K562 (cell line): Measurements from ENCODE around the gene SART1. TPM values are rescaled to one million over a fixed set of nuclear protein-coding genes. Genes with fewer than 3 reads are reported as not detected.

Source experiments
- ELF1 ChIP-seq: fragments of 200-800 bp; sonication (Bioruptor generic); IDR thresholded peaks from 2 replicates; pipeline ENCODE4 v1.6.1; 2016; ENCODE audit warnings: missing genetic modification characterization, missing compliant biosample characterization
- GTF2E2 ChIP-seq: fragments of 200-800 bp; sonication (Bioruptor generic); IDR thresholded peaks from 2 replicates; pipeline ENCODE4 v1.6.1; 2016; ENCODE audit warnings: missing genetic modification characterization, missing compliant biosample characterization
- KAT2B ChIP-seq: IDR thresholded peaks from one replicate; pipeline ENCODE4 v1.6.1; 2012; ENCODE audit warnings: low read depth, mild to moderate bottlenecking, control low read depth, inconsistent platforms, low read length, moderate library complexity
- MAFF ChIP-seq: IDR thresholded peaks from 2 replicates; pipeline ENCODE4 v1.6.1; 2012; ENCODE audit warnings: low read length, improper control_type of control experiment
- MTA2 ChIP-seq: fragments of 450-650 bp; IDR thresholded peaks from 2 replicates; pipeline ENCODE4 v1.6.1; 2016; ENCODE audit warnings: low read depth
- POLR2AphosphoS5 ChIP-seq: IDR thresholded peaks from 2 replicates; pipeline ENCODE4 v1.6.1; 2011; ENCODE audit warnings: mild to moderate bottlenecking, low read depth, low read length, moderate library complexity; ENCODE audit not compliant: control insufficient read depth, insufficient read depth
- PURB ChIP-seq: sonication (generic); formaldehyde crosslinking; IDR thresholded peaks from 2 replicates; pipeline ENCODE4 v1.9.0; 2021; ENCODE audit warnings: low read depth, mild to moderate bottlenecking, missing genetic modification reagents
- RNF2 ChIP-seq: sonication (generic); IDR thresholded peaks from 2 replicates; pipeline ENCODE4 v1.6.1; 2016
- SAP30 ChIP-seq: fragments of 200-600 bp; sonication (generic); IDR thresholded peaks from 2 replicates; pipeline ENCODE4 v1.6.1; 2012; ENCODE audit warnings: borderline replicate concordance, low read depth, mild to moderate bottlenecking, moderate library complexity, low read length, control low read depth, inconsistent platforms; ENCODE audit not compliant: insufficient read depth, poor library complexity, severe bottlenecking
- TBP ChIP-seq: optimal IDR thresholded peaks from 2 replicates; pipeline ENCODE3; 2011; ENCODE audit warnings: low read depth, low read length, improper control_type of control experiment
- ZBTB8A ChIP-seq: fragments of 450-650 bp; IDR thresholded peaks from 2 replicates; pipeline ENCODE4 v1.6.1; 2018; ENCODE audit warnings: mild to moderate bottlenecking, moderate library complexity; ENCODE audit not compliant: partially characterized antibody
- ZNF445 ChIP-seq: fragments of 250-450 bp; sonication (Bioruptor Pico); IDR thresholded peaks from 2 replicates; pipeline ENCODE4 v1.4.0; 2020; ENCODE audit warnings: low read depth, mild to moderate bottlenecking, moderate library complexity
- polyA plus RNA-seq, 8 experiments: library from polyadenylated mRNA; depleted of rRNA in 4 of 8; stranded (reverse) in 5 of 8; unstranded in 3 of 8; fragments of >200 nt; fragmentation: Nextera tagmentation in 2 of 8; fragmentation: Illumina TruSeq in 1 of 8; extraction: Ambion mirVana in 2 of 8; extraction: Trizol in 1 of 8; gene quantifications; 2 replicates each; pipeline versions ENCODE4 v1.2.1 to v1.2.3, GENCODE V29; 2011 to 2014; ENCODE audit warnings: inconsistent platforms in 1 of 8, missing spikeins in 1 of 8
- total RNA-seq, 7 experiments: library from RNA; depleted of rRNA in 6 of 7; stranded (reverse); fragments of >200 nt in 6 of 7; fragmentation: Illumina TruSeq in 2 of 7; extraction: Trizol in 2 of 7; gene quantifications; 2 replicates each; pipeline versions ENCODE4 v1.2.1 to v1.2.3, GENCODE V29; 2011 to 2021; ENCODE audit warnings: low replicate concordance in 1 of 7
- TF ChIP-seq, protein P1 (sequence below): fragments of 250-450 bp; sonication (Bioruptor Pico); IDR thresholded peaks from 2 replicates; pipeline ENCODE4 v1.4.0; 2020; ENCODE audit warnings: mild to moderate bottlenecking
- TF ChIP-seq, protein P2 (sequence below): sonication (generic); formaldehyde crosslinking; IDR thresholded peaks from 2 replicates; pipeline ENCODE4 v1.8.0; 2022; ENCODE audit warnings: missing genetic modification reagents, mild to moderate bottlenecking, borderline replicate concordance
- TF ChIP-seq, protein P3 (sequence below): IDR thresholded peaks from 2 replicates; pipeline ENCODE4 v1.6.1; 2014; ENCODE audit warnings: antibody characterized with exemption
- TF ChIP-seq, protein P4 (sequence below): fragments of 450-650 bp; IDR thresholded peaks from 2 replicates; pipeline ENCODE4 v1.6.1; 2018; ENCODE audit not compliant: partially characterized antibody

SART1 gene
- total and polyA plus RNA-seq, 9 of the 15 experiments (the other 6 are each of a cell fraction or from before 2014, with no cell fraction given): 4.8 to 84.1 (median 31.7) TPM

DNA sequence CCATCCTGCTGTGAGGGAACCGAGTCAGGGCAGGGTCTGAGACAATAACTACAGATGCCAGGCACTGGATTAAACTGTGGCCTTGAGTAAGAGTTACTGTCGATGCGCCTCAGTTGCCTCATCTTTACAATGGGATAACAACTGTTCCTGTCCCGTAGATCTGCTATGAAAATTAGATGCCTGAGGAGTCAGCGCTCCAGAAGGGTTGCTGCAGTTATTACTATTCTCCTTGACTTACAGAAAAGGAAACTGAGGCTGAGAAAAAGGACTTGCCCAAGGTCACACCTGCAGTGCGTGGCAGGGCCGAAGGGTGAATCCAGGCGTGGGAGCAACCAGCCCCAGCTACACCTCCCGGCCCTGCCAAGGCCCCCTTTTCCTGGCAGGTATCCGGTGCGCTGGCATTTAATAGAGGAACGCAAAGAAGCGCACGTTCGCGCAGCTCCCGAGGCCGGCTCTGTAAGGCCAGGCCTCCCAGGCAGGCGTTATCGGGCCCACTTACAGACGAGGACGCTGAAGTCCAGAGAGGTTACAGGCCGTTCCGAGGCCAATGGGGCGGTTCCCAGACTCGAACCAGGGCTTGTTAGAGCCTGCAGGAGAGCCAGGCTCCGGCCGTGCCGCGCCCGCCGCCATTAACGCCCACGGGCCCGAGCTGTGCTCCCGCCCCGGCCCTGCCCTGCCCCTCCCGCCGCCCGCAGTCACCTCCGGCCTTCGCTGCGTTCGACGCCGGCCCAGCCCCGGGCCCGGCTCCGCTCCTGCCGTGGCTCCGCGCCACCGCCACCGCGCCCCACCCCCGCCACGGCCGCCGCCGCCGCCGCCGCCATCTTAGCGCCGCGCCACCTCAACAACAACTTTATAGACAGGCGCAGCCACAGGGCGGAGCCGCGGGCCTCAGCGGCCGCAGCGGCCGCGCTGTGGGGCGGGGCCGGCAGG lies 43.1 kb upstream of the SART1 start, which contains the start of gene C11orf68 (continued):
- TF ChIP-seq, protein P1, sequence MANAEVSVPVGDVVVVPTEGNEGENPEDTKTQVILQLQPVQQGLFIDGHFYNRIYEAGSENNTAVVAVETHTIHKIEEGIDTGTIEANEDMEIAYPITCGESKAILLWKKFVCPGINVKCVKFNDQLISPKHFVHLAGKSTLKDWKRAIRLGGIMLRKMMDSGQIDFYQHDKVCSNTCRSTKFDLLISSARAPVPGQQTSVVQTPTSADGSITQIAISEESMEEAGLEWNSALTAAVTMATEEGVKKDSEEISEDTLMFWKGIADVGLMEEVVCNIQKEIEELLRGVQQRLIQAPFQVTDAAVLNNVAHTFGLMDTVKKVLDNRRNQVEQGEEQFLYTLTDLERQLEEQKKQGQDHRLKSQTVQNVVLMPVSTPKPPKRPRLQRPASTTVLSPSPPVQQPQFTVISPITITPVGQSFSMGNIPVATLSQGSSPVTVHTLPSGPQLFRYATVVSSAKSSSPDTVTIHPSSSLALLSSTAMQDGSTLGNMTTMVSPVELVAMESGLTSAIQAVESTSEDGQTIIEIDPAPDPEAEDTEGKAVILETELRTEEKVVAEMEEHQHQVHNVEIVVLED: no peak
- TF ChIP-seq GTF2E2: no peak
- TF ChIP-seq ELF1 (tag): no peak
- no peak for TF ChIP-seq RNF2
- TF ChIP-seq, protein P2, sequence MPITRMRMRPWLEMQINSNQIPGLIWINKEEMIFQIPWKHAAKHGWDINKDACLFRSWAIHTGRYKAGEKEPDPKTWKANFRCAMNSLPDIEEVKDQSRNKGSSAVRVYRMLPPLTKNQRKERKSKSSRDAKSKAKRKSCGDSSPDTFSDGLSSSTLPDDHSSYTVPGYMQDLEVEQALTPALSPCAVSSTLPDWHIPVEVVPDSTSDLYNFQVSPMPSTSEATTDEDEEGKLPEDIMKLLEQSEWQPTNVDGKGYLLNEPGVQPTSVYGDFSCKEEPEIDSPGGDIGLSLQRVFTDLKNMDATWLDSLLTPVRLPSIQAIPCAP (CRISPR knock-in tag): no peak
- no peak for TF ChIP-seq ZBTB8A
- no peak for TF ChIP-seq KAT2B
- TF ChIP-seq PURB (CRISPR knock-in tag): no peak
- TF ChIP-seq MAFF: no peak
- TF ChIP-seq, protein P3, sequence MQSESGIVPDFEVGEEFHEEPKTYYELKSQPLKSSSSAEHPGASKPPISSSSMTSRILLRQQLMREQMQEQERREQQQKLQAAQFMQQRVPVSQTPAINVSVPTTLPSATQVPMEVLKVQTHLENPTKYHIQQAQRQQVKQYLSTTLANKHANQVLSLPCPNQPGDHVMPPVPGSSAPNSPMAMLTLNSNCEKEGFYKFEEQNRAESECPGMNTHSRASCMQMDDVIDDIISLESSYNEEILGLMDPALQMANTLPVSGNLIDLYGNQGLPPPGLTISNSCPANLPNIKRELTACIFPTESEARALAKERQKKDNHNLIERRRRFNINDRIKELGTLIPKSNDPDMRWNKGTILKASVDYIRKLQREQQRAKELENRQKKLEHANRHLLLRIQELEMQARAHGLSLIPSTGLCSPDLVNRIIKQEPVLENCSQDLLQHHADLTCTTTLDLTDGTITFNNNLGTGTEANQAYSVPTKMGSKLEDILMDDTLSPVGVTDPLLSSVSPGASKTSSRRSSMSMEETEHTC: no peak
- no peak for TF ChIP-seq MTA2
- no peak for TF ChIP-seq SAP30
- TF ChIP-seq TBP: peak; percentile 59
- TF ChIP-seq ZNF445 (CRISPR knock-in tag): no peak
- peak; percentile 62; the same call in 1 of the 2 replicates for TF ChIP-seq POLR2AphosphoS5
- TF ChIP-seq, protein P4, sequence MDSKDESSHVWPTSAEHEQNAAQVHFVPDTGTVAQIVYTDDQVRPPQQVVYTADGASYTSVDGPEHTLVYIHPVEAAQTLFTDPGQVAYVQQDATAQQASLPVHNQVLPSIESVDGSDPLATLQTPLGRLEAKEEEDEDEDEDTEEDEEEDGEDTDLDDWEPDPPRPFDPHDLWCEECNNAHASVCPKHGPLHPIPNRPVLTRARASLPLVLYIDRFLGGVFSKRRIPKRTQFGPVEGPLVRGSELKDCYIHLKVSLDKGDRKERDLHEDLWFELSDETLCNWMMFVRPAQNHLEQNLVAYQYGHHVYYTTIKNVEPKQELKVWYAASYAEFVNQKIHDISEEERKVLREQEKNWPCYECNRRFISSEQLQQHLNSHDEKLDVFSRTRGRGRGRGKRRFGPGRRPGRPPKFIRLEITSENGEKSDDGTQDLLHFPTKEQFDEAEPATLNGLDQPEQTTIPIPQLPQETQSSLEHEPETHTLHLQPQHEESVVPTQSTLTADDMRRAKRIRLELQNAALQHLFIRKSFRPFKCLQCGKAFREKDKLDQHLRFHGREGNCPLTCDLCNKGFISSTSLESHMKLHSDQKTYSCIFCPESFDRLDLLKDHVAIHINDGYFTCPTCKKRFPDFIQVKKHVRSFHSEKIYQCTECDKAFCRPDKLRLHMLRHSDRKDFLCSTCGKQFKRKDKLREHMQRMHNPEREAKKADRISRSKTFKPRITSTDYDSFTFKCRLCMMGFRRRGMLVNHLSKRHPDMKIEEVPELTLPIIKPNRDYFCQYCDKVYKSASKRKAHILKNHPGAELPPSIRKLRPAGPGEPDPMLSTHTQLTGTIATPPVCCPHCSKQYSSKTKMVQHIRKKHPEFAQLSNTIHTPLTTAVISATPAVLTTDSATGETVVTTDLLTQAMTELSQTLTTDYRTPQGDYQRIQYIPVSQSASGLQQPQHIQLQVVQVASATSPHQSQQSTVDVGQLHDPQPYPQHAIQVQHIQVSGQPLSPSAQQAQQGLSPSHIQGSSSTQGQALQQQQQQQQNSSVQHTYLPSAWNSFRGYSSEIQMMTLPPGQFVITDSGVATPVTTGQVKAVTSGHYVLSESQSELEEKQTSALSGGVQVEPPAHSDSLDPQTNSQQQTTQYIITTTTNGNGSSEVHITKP: no peak
